Erythroblast (primary cell): ENCODE measurements around the gene HOXD11.

Source experiments
- DNase-seq, 2 experiments: peaks; one replicate each; lab custom pipeline; 2025; lab: John Stamatoyannopoulos, UW
- GATA1 ChIP-seq: IDR thresholded peaks from 2 replicates; pipeline ENCODE4 v1.6.1; 2011; ENCODE audit warnings: low read depth, mild to moderate bottlenecking, control low read depth, low read length, moderate library complexity
- POLR2A ChIP-seq: IDR thresholded peaks from 2 replicates; pipeline ENCODE4 v1.6.1; 2011; ENCODE audit warnings: mild to moderate bottlenecking, low read length

Gene HOXD11

GRCh38 chr2:176121190-176122051, 14.3 kb downstream of the HOXD11 start:
- TF ChIP-seq POLR2A (no peak), GATA1 (no peak)
- no peak for DNase-seq

- TF ChIP-seq POLR2A (no peak), GATA1 (no peak)
- peak; percentile 25 to 27 for DNase-seq
These were observed 15.1 kb downstream of the HOXD11 start for GRCh38 chr2:176122052-176122682.

GRCh38 chr2:176122683-176123410, 15.8 kb downstream of the HOXD11 start, which contains the start of gene HOXD9:
TSS of gene HOXD9 (plus strand) at chr2:176122719. CDS start at chr2:176122769, 50 bp downstream.
- DNase-seq = no peak
- no peak for TF ChIP-seq POLR2A
- TF ChIP-seq GATA1 = no peak

- DNase-seq = no peak
These were observed 16.5 kb downstream of the HOXD11 start for GRCh38 chr2:176123411-176124109.

GRCh38 chr2:176124110-176124946, 17.2 kb downstream of the HOXD11 start:
- DNase-seq = no peak
- no peak for TF ChIP-seq POLR2A
- TF ChIP-seq GATA1 = no peak

More at GRCh38 chr2:176123411-176124109, 16.5 kb downstream of the HOXD11 start:
- TF ChIP-seq POLR2A = no peak
- no peak for TF ChIP-seq GATA1

- no peak for DNase-seq
- TF ChIP-seq GATA1 (no peak), POLR2A (no peak)
These were observed 18.1 kb downstream of the HOXD11 start for GRCh38 chr2:176124947-176125771.

GRCh38 chr2:176125772-176126054, 18.6 kb downstream of the HOXD11 start:
- no peak for DNase-seq
- TF ChIP-seq GATA1 (no peak), POLR2A (no peak)

GRCh38 chr2:176126929-176127773, 20.1 kb downstream of the HOXD11 start:
- TF ChIP-seq GATA1 (no peak), POLR2A (no peak)

GRCh38 chr2:176127774-176128072, 20.6 kb downstream of the HOXD11 start:
- TF ChIP-seq GATA1 (no peak), POLR2A (no peak)
- no peak for DNase-seq

More at GRCh38 chr2:176126929-176127773, 20.1 kb downstream of the HOXD11 start:
- peak; percentile 61 to 83 for DNase-seq

GRCh38 chr2:176128172-176128981, 21.3 kb downstream of the HOXD11 start:
- TF ChIP-seq POLR2A (no peak), GATA1 (no peak)
- no peak for DNase-seq
